Measurements from ENCODE around the gene DPP4.

DPP4 gene

DNA sequence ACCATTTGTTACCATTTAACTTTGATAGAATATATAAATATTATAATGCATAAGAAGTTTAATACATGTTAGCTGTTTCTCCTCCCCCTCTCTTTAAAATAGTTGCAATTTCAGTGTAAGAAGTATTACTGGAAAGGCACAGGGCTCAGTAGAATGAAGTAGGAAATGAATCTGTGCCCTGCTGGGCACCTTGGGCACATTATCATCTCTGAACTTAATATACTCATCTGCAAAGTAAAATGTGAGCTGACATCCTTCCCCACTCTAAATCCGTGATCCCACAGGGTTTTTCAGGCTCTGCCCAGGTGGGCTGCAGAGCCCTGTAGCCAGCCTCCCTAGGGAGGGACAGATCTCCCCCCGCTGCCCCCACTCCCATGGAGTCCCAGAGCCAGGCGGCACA, 56.8 kb downstream of the DPP4 start:
- DNase-seq (ENCODE audit: low read depth) = no peak

DNA sequence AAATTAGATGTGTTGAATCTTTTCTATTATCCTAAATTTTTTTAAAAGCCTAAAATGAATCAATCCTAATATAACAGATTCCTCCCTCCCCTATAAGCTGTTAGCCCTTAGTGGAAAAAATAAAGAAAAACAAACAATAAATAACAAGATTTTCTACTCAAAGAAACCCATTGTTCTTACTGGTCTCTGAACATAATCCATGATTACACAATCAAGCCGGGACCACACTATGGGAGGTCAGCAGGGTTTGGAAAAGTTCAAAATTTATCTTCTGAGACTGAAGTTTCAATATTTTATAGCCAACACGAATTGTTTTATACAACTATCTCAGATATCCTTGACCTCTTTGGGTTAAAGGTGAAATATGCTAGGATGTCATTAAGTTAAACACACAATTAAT, 57.9 kb downstream of the DPP4 start:
- no peak for DNase-seq (ENCODE audit: low read depth)

DNA sequence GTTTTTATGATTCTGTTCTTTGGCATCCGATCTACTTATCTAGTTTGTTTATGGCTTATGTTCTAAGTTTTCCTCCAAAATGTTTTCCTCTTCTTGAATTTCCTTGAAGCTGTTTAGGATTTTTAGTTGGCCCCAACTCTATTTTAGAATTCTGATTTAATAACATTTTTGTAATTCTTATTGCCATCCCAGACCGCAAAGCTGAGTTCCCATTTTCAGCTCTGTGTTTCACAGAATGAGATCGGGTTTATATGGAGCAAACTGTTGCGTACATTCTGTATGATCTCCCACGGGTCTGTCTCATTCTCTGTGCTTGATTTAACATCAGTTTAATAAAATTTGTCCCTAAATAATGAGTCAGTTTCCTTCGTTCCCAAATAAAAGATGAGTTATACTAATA, 59.3 kb downstream of the DPP4 start:
- DNase-seq (ENCODE audit: low read depth) = no peak

DNA sequence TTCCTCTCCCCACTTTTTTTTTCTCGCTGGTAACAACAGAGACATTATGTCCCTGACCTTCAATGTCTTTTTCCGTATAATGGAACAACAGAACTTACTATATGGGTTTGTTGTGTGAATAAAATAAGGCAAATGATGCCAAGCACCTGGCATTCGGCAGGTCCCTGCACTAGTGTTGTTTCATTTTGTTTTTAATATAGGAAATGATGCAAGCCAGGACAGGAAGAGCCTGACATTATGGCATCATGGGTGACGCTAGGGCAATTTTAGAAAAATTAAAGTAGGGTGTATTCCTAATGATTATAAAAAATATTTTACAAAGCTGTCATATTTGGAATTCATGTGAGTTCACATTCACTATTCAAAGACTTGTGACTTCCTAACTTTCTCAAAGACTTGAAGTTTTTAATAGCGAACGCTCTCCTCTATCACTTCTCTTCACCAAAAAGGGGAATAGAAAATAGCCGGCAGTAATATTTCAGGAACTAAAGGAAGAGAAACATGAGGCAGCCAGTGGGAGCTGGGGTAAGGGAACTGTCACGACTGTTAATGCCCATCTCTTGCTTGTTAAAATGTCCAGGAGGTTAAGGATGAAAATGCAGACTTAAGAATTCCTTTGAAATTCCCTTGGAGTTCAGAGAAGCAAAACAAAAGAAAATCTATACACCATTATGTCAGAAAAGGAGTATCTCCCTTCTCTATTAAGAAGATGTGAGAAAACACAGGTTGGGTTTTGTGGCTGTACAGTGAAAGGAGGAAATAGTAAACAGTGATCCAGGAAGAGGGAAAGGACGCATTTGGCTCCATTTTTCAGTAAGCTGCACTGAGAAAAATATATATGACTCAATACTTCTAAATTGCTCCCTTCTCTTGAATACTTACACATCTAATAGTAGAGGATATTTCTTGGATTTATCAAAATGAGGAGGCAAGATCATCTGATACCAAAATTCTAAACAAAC, 60.2 kb downstream of the DPP4 start:
- no peak for DNase-seq (ENCODE audit: low read depth)

DNA sequence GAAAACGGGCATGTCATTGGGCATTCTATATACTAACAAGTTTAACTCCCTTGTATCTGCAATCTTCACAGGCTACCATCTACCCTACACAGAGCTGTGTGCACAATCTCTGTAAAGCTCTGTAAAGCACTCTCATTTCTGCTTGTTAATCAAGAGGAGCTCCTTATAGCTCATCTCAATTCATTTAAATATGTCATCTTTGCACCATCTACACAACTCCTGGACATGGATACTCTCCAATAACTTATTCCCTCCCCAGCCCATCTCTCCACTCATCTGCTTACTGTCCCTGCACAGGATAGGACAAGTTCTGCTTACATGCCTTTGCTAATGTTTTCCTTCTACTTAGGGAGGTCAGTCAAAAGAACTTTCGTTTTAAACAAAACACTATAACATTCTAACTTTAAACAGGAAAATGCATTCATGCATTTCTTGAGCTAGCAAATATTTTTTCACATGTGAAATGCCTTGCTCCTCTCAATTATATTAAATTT, 61.4 kb downstream of the DPP4 start:
- no peak for DNase-seq (ENCODE audit: low read depth)

DNA sequence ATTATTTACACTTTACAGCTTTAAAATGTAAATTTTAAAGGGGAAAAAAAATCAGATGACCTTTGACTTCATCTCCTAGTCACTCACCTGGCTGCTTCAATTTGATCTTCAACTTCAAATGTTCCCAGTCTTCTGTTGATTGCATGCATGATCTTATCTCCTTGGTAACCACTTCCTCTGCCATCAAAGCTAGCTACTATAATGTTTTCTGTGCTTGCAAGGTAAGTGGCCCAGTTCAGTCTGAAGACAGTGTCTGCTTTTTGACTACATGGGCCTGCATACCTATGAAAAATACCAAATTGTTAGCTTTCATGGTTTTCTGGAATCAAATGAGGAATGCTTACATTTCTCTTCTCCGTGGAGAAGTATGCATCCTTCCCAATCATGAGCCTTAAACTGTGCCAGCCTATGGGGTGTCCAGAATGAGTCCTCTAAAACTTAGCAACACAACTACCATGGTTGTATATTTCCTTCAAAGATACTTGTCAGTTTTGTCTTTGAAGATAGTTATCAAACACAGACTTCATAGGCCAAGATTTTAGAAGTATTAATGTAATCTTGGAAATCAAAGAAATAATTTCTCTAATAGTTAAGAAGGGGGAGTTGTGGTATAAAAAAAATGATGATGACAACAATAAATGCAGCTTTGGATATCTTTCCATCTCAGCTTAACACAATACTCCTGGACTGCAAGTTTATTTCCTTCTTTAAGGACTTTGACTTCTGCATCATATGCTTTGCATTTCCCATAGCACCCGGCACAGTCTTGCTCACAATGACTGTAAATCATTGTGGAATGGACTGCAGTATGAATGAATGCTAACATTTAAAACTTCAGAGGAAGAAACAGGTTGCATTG, 62.1 kb downstream of the DPP4 start:
- DNase-seq (ENCODE audit: low read depth) = no peak

DNA sequence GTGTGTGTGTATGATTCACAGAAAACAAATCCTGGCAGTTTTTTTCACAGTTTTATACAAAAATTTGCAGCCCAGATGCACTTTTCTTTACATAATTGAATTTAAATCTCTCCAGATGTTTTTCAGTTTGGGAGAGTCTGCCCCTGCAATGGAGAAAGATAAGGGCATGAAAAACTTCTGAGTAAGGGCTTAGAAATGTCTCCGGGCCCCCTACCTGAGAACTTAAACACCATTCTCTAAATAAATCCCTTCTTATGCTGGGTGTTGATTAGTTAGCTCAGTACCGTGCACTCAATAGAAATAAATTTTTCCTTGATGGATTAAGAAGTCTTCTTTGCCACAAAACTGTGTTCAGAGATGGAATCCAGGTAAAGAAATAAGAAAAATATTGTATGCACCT, 64.5 kb downstream of the DPP4 start:
- DNase-seq (ENCODE audit: low read depth) = no peak

DNA sequence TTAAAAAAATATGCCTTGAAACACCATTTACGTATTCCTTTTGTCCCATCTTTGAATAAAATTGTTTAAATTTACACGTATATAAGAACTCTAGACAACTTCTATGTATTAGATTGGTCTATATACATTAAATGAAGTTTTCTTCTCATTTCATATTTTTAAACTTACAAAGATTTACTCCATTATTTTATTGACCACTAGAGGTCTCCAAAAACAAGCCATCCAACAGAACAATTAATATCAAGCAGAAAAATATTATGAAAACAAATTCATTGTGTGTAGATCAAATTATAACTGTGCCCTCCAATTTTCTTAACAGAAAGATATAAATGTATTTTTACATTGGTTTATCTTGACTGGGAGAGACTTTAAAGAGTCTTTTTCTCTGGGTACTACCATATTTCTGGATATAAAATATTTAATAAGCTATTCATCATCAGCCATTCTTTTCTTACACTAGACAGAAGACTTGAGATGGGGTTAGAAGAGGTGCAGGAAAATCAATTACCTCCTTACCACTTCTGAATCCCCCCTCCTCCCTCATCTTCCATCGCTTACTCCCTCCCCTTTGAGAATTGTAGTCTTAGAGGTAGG, 66.5 kb downstream of the DPP4 start:
- DNase-seq (ENCODE audit: low read depth) = no peak

DNA sequence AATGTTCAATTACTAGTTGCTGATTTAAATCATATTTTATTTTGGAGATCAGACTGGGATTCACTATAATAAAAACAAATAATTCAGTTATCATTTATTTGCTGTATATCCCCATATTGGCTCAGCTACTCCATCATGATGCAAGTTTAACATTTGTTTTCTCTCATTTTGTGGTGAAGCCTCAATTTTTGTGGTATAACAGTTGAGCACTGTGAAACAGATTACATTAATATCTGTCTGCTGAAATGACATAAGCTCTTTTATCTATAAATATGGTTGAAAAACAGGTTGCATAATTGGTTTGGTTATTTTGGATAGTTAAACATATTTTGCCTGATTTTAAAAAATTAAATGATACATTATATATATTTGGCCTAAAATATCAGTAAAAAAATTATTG, 67.7 kb downstream of the DPP4 start:
- no peak for DNase-seq (ENCODE audit: low read depth)

DNA sequence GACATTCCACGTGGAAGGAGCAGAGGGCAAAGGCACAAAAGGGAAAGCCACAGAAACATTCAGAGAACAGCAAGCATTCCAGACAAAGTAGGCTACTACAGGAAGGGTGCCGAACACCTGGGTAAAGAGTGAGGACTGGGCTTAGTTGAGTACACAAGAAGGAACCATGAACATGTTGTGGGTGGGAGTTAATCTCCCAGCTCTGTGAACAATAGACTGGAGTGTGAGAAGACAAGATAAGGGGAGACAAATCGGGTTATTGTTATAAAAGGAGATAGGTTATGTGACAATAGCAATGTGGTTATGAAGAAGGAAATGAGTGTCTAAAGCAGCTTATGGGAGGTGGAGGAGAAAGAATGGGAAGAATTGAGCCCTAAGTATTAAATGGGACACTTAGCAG, 70.0 kb downstream of the DPP4 start:
- no peak for DNase-seq (ENCODE audit: low read depth)

DNA sequence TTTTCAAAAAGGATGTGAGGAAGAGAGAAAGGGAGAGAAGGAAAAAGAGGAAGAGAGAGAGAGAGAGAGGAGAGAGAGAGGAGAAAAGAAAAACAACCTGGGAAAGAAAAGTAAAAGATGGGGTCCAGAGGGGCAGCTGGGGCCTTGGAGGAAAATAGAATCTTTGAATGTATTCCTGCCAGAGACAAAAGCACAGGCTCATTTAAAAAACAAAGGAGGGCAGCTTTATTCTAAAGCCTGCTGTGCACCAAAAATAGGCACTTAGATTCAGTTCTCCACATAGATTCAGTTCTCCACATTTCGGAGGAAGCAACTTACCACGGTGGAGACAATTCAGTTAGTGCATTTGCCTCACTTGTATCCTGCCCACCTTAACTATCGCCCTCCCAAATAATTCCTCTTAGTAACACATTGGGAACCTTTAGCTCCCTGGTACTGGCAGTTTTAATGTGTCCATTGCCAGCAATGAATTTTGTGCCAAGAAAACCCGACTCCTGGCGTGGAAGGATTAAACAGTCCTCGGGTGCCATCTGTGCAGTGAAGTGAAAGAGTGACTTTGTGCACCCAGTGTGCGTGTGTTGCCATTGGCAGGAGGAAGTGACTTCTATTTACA, 71.3 kb downstream of the DPP4 start:
- no peak for DNase-seq (ENCODE audit: low read depth)

DNA sequence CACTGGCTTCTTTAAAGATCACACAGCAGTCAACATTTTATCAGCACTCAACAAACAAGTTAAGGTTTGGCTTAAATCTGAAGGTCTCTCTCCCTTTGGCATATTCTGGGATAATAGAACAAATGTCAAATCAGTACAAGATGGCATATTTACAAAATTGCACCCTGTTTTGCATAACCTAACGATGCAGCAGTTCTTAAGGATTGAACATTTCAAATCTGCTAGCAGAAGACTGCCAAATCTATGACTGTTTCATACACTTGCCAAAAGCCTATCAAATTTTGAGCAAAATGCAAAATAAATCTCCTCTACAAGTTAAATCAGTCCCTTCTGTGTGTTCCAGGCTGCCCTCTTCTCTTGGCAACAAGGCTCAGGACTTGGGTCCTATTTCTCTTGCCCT, 73.6 kb downstream of the DPP4 start:
- DNase-seq (ENCODE audit: low read depth) = no peak

DNA sequence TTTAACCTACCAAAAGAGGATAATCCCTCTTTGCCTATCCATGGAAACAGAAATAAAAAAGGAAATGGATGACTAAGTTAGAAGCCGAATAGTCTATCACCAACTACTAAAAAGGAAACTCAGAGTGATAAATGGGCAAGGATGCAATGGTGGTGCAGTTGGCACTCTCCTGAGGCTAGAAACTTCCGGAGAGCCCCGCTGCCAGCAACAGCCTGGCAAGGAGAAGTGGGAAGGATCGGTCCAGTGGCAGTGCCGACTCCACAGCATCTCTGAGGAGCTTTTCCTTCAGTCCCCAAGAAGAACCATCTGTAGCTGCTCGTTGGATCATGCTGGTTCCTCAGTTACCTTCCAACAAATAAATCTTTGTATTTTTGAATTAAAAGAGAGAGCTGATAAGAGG, 74.7 kb downstream of the DPP4 start:
- DNase-seq (ENCODE audit: low read depth) = no peak

DNA sequence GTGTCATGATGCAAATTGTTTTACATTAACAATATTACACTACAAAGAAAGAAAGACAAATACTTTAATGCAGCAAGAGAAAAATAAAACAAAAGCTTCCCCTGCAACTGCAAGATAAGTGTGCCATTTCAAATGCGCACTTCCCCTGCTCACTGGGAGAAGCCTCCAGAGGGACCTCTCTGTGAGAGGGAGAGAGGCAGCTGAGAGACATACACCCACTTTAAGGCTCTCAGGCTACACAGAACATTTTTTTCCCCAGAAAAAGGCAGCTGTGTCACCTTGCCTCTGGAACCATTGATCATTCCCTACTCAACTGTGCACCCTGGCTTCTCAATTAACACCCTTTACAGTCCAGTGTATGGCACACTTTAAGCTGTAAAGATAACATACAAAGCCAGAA, 75.2 kb downstream of the DPP4 start:
- DNase-seq (ENCODE audit: low read depth) = no peak

DNA sequence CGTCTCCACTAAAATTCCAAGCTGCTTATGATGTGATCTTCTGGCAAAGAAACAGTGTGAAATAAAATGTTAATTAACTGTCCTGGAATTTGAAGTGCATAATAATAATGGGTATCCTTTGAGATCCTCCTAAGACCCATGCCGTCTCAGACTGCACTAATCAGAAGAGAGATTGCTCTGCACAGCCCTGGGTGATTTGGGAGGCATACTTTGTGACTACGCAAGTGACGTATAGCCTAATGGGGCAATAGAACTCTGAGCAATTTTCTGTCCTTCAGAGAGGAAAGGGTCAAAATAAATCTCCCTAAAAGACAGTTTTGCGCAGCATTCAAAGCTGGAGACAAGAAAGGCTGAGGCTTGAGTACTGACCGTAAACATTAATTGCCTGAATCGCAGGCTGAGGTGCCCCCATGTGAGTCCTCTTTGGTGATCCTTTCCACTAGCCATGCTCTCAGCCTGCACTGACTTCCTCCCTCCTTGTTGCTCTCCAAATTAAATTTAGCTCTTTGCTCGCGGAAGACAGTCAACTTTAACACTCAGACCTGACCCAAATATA, 76.0 kb downstream of the DPP4 start:
- DNase-seq (ENCODE audit: low read depth) = no peak

DNA sequence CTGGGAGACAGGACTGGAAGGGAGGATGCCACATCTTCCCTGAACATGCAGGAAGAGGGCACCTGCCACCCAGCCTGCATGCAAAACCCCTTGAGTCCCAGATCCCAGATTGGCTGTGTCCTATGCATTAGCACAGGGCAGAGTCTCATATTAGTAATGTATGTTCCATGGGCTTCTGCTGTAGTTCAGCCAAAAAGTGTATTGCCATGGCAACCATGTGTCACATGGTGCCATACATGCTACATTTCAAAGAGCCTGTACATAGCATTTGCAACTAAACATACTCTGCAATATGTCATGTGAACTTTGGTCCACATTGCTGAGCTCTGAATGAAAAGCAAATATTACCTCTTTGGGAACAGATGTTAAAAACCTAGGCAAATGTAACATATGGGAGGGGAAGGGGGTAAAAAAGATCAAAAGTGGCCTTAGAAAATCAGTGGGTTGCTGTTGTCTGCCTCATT, 78.4 kb downstream of the DPP4 start:
- no peak for DNase-seq (ENCODE audit: low read depth)

DNA sequence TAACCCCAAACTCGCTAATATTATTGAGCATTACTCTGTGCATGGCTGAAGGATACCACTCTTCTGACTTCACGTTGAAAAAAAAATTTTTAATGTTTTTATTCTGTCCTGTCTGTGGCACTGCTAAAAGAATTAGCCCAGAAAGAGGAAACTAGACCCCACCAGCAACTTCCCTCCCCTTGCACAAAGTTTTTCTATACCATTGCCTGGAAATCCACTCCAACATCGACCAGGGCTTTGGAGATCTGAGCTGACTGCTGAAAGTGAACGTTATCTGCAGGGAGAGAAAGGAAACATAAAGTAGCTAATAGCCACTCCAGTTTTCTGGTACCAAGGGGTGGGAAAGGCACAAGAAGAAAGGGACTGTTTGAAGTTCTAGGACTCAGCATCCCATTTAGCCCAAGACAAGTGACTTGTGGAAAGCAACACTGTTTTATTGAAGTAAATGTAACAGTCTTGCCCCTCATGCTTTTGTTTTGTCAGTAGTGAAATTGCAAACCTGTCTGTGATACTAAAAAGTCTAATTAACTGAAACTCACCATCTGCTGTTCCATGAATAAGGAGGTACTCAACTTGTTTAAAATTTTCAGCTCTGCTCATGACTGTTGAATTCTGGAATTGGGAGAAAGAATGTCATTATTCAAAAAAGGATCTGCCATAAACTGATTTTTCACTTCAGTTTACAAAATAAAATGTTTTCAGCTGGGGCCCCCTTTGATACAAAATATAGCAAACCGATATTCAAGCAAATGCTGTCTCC, 79.1 kb downstream of the DPP4 start:
- DNase-seq (ENCODE audit: low read depth) = no peak

DNA sequence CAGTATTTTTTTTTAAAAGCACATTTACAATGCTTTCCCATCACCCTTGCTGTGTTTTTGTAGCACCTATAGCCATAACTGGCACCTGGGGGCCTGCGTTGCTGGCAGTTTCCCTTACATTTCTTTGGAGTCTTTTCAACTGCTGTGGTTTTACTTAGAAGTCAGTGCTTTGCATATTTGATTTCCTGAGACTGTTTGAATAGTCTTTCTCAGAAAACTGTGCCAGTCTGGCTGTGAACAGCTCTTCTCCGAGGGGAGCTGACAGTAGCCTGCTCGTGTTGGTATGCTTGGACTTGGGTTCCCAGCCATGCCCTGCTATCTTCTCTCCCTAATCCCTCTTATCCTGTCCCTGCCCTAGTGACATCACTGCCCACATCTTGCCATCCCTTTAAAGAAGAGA, 81.5 kb downstream of the DPP4 start:
- DNase-seq (ENCODE audit: low read depth) = peak; percentile 12

DNA sequence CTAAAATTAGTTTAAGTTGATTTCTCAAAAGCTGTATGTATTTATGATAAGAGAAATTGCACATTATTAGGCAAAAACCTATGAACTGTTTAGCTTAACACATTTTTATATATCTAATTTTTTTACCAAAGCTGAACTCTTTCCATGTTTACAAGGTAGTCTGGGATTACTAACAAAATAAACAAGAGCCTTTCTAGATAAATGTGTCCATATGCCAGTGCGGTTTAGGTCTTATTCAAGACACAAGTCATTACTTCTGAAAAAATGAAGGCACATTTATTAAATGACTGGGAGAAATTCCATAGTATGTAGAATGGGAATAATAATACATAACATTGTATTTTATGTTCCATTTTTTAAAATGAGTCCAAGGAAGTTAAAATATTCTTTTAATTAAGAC, 82.0 kb downstream of the DPP4 start:
- DNase-seq (ENCODE audit: low read depth) = no peak

DNA sequence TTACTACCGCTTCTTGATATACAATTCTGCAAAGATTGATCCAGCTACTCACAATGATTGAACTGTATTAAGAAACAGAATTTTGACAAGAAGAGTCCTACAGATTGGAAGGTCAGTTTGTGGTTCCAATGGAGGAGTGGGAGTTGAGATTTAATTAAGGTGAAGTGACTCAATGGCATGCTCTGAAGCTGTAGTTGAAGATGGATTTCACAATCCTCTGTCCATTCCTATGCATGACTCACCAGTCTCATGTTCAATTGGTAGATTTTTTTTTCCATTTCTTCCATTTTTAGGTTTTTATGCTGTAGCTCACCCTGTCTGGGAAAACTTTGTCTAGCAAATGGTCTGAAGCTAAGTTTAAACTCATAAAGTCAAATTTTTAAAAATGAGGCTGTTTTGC, 83.3 kb downstream of the DPP4 start:
- DNase-seq (ENCODE audit: low read depth) = no peak

DNA sequence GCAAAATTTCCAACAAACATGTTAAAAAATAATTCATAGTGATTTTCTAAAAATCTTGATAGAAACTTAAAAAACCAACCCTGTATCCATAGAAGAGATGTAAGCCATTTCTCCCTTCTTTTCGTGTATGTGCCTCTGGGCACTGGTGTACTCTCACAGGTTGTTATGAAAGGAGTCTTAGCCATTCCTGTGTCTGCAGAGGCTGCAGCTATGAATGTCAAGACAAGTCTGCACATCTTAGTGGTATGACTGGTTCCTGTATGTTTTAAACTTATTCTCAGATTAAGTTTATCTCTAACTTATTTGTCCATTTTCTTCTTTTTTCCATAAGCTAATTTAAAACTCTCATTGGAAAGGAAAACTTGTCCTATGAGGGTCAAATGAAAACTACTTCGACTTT, 84.0 kb downstream of the DPP4 start:
- no peak for DNase-seq (ENCODE audit: low read depth)
